ENCODE results near the gene REV3L. TPM values are rescaled to one million over a fixed set of nuclear protein-coding genes. Genes with fewer than 3 reads are reported as not detected.

REV3L gene
- polyA plus RNA-seq, 2 donors, result 5.2 to 6.0 TPM

- Histone ChIP-seq H3K4me3 (ENCODE audit: low read depth in 1 of 2, low read length in 2 of 2) (no peak overlapping the region), H3K4me1 (ENCODE audit: control insufficient read depth in 2 of 2, insufficient read depth in 2 of 2, low read length in 1 of 2) (no peaks in the 10 kb centered on the region), H3K36me3 (ENCODE audit: control insufficient read depth in 2 of 2, insufficient read depth in 2 of 2, low read length in 1 of 2) (no peaks in the 10 kb centered on the region), H3K27me3 (ENCODE audit: control insufficient read depth in 1 of 2, insufficient read depth in 2 of 2, low read length in 2 of 2) (no peaks in the 10 kb centered on the region), H3K27ac (ENCODE audit: low read depth in 2 of 2, low read length in 1 of 2) (peak overlapping the region in 1 of 2 donors; percentile 49), H3K9me3 (ENCODE audit: control insufficient read depth in 2 of 2, insufficient read depth in 1 of 2, low read depth in 1 of 2, low read length in 1 of 2) (no peaks in the 10 kb centered on the region)
- WGBS, 2 donors, result 86 to 87% methylated on average over 5 of the region's 5 CpGs
Observed at GRCh38 chr6:111418971-111419693, 63.9 kb downstream of the REV3L start.

GRCh38 chr6:111417946-111418345 lies 65.1 kb downstream of the REV3L start:
- Histone ChIP-seq H3K27me3 (ENCODE audit: control insufficient read depth in 1 of 2, insufficient read depth in 2 of 2, low read length in 2 of 2) (no peaks in the 10 kb centered on the region), H3K4me3 (ENCODE audit: low read depth in 1 of 2, low read length in 2 of 2) (no peak overlapping the region), H3K36me3 (ENCODE audit: control insufficient read depth in 2 of 2, insufficient read depth in 2 of 2, low read length in 1 of 2) (no peaks in the 10 kb centered on the region), H3K9me3 (ENCODE audit: control insufficient read depth in 2 of 2, insufficient read depth in 1 of 2, low read depth in 1 of 2, low read length in 1 of 2) (no peaks in the 10 kb centered on the region), H3K27ac (ENCODE audit: low read depth in 2 of 2, low read length in 1 of 2) (no peak overlapping the region), H3K4me1 (ENCODE audit: control insufficient read depth in 2 of 2, insufficient read depth in 2 of 2, low read length in 1 of 2) (no peaks in the 10 kb centered on the region)

GRCh38 chr6:111417181-111417585 lies 65.8 kb downstream of the REV3L start:
- 27 to 46% methylated on average over 2 of the region's 2 CpGs for WGBS, 2 donors
- H3K4me1 ChIP-seq (ENCODE audit: control insufficient read depth in 2 of 2, insufficient read depth in 2 of 2, low read length in 1 of 2), result no peaks in the 10 kb centered on the region
- peak overlapping the region in 1 of 2 donors; percentile 55 for H3K27ac ChIP-seq (ENCODE audit: low read depth in 2 of 2, low read length in 1 of 2)
- H3K27me3 ChIP-seq (ENCODE audit: control insufficient read depth in 1 of 2, insufficient read depth in 2 of 2, low read length in 2 of 2), result no peaks in the 10 kb centered on the region
- H3K9me3 ChIP-seq (ENCODE audit: control insufficient read depth in 2 of 2, insufficient read depth in 1 of 2, low read depth in 1 of 2, low read length in 1 of 2), result no peaks in the 10 kb centered on the region
- H3K4me3 ChIP-seq (ENCODE audit: low read depth in 1 of 2, low read length in 2 of 2), result no peak overlapping the region
- H3K36me3 ChIP-seq (ENCODE audit: control insufficient read depth in 2 of 2, insufficient read depth in 2 of 2, low read length in 1 of 2), result no peaks in the 10 kb centered on the region

DNA sequence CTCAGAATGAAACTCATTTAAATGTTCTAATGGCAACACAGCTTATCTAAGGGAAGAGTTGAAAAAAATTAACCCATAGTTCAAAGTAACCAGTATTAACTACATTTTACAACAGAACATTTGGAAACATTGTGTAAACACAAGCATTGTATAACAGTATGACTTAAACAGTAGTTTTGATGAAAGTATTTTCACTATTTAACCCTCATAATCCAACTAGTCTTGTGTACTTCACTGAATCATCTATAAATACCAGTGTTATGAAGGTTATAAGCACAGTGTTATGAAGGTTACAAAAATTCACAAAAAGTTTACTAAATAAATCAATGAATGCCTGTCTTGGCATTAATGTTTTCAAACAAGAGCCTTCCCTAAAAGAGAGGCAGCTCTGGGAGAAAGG lies 66.5 kb downstream of the REV3L start:
- Histone ChIP-seq H3K4me1 (ENCODE audit: control insufficient read depth in 2 of 2, insufficient read depth in 2 of 2, low read length in 1 of 2) (no peaks in the 10 kb centered on the region), H3K4me3 (ENCODE audit: low read depth in 1 of 2, low read length in 2 of 2) (no peak overlapping the region), H3K36me3 (ENCODE audit: control insufficient read depth in 2 of 2, insufficient read depth in 2 of 2, low read length in 1 of 2) (no peaks in the 10 kb centered on the region), H3K27me3 (ENCODE audit: control insufficient read depth in 1 of 2, insufficient read depth in 2 of 2, low read length in 2 of 2) (no peaks in the 10 kb centered on the region), H3K27ac (ENCODE audit: low read depth in 2 of 2, low read length in 1 of 2) (no peak overlapping the region), H3K9me3 (ENCODE audit: control insufficient read depth in 2 of 2, insufficient read depth in 1 of 2, low read depth in 1 of 2, low read length in 1 of 2) (no peaks in the 10 kb centered on the region)

DNA sequence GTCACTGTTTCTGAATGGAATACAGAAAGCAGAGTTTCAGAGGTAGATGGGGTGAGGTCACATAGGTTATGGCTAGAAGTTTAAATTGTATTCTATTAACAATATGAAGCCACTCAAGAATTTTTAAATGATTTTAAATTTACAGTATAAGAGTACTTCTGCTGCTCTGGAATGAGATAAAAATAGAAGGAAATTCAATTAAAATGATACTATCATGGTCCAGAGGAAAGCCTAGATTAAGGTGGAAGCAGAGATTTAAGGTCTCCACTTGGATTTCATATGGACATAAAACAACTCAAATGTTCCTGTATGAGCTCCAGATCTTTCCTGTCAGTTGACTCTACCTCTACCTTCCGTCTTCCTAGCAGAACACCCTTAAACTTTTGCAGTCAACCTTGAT lies 68.6 kb downstream of the REV3L start:
- Histone ChIP-seq H3K9me3 (ENCODE audit: control insufficient read depth in 2 of 2, insufficient read depth in 1 of 2, low read depth in 1 of 2, low read length in 1 of 2) (no peaks in the 10 kb centered on the region), H3K4me1 (ENCODE audit: control insufficient read depth in 2 of 2, insufficient read depth in 2 of 2, low read length in 1 of 2) (no peaks in the 10 kb centered on the region), H3K36me3 (ENCODE audit: control insufficient read depth in 2 of 2, insufficient read depth in 2 of 2, low read length in 1 of 2) (no peaks in the 10 kb centered on the region), H3K4me3 (ENCODE audit: low read depth in 1 of 2, low read length in 2 of 2) (no peak overlapping the region), H3K27me3 (ENCODE audit: control insufficient read depth in 1 of 2, insufficient read depth in 2 of 2, low read length in 2 of 2) (no peaks in the 10 kb centered on the region), H3K27ac (ENCODE audit: low read depth in 2 of 2, low read length in 1 of 2) (no peak overlapping the region)
- WGBS, 2 donors, result 88 to 92% methylated on average over 1 of the region's 1 CpG

DNA sequence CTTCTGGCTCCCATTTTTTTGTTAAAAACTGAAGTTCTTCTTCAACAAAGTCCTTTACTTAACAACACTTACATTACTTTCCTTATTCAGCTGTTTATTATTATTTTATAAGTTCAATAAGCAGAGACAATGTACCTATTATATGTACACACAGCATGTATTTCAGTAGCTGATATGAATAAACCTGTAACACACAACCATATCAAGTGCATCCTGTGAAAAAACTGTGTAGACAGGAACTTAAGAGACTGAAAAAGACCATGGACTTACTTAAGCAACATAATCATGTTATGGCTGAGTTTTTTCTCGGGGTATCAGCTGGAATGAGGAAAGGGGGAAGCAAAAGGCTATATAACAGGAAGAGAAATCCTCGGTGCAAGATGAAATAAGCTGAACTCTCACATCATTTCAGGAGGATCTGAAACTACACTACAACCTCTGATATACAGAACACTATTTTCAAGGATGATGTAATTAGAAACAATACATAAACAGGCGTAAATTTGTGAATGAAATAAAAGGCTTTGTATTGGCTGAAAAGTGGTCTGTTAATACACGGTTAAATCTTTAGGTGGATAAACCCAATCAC lies 70.9 kb downstream of the REV3L start:
- no peak overlapping the region for H3K27ac ChIP-seq (ENCODE audit: low read depth in 2 of 2, low read length in 1 of 2)
- no peak overlapping the region for H3K4me3 ChIP-seq (ENCODE audit: low read depth in 1 of 2, low read length in 2 of 2)
- 83 to 84% methylated on average over 4 of the region's 4 CpGs for WGBS, 2 donors
- H3K4me1 ChIP-seq (ENCODE audit: control insufficient read depth in 2 of 2, insufficient read depth in 2 of 2, low read length in 1 of 2), result no peaks in the 10 kb centered on the region
- no peaks in the 10 kb centered on the region for H3K27me3 ChIP-seq (ENCODE audit: control insufficient read depth in 1 of 2, insufficient read depth in 2 of 2, low read length in 2 of 2)
- H3K9me3 ChIP-seq (ENCODE audit: control insufficient read depth in 2 of 2, insufficient read depth in 1 of 2, low read depth in 1 of 2, low read length in 1 of 2), result no peaks in the 10 kb centered on the region
- H3K36me3 ChIP-seq (ENCODE audit: control insufficient read depth in 2 of 2, insufficient read depth in 2 of 2, low read length in 1 of 2), result no peaks in the 10 kb centered on the region

DNA sequence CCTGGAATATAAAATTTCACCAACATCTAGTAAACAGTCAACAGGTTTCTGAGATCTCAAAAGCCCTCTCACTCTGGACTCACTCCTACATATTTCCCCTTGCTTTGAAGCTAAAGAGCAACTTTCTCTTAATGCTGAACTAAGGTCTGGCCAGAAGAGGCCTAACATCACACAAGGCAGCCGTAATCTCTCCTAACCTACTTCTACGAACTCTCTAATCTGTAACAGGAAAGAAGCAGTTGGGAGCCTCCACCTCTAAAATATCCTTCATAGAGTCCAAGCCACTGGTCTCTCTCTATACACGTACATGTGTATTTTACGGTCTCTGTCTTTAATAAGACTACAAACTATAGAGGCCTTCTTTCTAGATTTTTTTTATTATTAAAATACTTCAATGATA lies 72.0 kb downstream of the REV3L start:
- Histone ChIP-seq H3K4me1 (ENCODE audit: control insufficient read depth in 2 of 2, insufficient read depth in 2 of 2, low read length in 1 of 2) (no peaks in the 10 kb centered on the region), H3K27me3 (ENCODE audit: control insufficient read depth in 1 of 2, insufficient read depth in 2 of 2, low read length in 2 of 2) (no peaks in the 10 kb centered on the region), H3K9me3 (ENCODE audit: control insufficient read depth in 2 of 2, insufficient read depth in 1 of 2, low read depth in 1 of 2, low read length in 1 of 2) (no peaks in the 10 kb centered on the region), H3K36me3 (ENCODE audit: control insufficient read depth in 2 of 2, insufficient read depth in 2 of 2, low read length in 1 of 2) (no peaks in the 10 kb centered on the region), H3K27ac (ENCODE audit: low read depth in 2 of 2, low read length in 1 of 2) (no peak overlapping the region), H3K4me3 (ENCODE audit: low read depth in 1 of 2, low read length in 2 of 2) (no peak overlapping the region)
- 90 to 93% methylated on average over 4 of the region's 4 CpGs for WGBS, 2 donors

DNA sequence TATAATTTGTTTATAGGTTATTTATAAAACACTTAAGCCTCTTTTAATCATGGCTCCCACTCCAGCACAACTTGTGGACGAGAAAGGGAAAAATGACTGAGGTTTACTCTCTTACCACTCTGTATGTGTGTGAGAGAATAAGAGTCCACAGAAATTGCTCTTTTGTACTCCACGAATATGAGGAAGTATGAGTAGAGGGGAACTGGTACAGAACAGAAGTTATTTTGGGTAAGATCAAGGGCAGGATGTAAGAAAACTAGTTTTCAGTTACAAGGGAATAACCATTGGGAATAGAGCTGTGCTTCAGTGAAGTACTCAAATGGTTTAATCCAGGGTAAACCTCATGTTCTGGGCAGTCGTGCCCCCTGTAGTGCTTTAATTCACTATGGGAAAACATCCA lies 72.6 kb downstream of the REV3L start:
- Histone ChIP-seq H3K27ac (ENCODE audit: low read depth in 2 of 2, low read length in 1 of 2) (no peak overlapping the region), H3K9me3 (ENCODE audit: control insufficient read depth in 2 of 2, insufficient read depth in 1 of 2, low read depth in 1 of 2, low read length in 1 of 2) (no peaks in the 10 kb centered on the region), H3K4me3 (ENCODE audit: low read depth in 1 of 2, low read length in 2 of 2) (no peak overlapping the region), H3K36me3 (ENCODE audit: control insufficient read depth in 2 of 2, insufficient read depth in 2 of 2, low read length in 1 of 2) (no peaks in the 10 kb centered on the region), H3K27me3 (ENCODE audit: control insufficient read depth in 1 of 2, insufficient read depth in 2 of 2, low read length in 2 of 2) (no peaks in the 10 kb centered on the region), H3K4me1 (ENCODE audit: control insufficient read depth in 2 of 2, insufficient read depth in 2 of 2, low read length in 1 of 2) (no peaks in the 10 kb centered on the region)
- 67 to 76% methylated on average over 3 of the region's 3 CpGs for WGBS, 2 donors

- H3K36me3 ChIP-seq (ENCODE audit: control insufficient read depth in 2 of 2, insufficient read depth in 2 of 2, low read length in 1 of 2), result peaks cover 0 to 3% of the 10 kb centered on the region in 2 donors
- no peaks in the 10 kb centered on the region for H3K9me3 ChIP-seq (ENCODE audit: control insufficient read depth in 2 of 2, insufficient read depth in 1 of 2, low read depth in 1 of 2, low read length in 1 of 2)
- no peak overlapping the region for H3K4me3 ChIP-seq (ENCODE audit: low read depth in 1 of 2, low read length in 2 of 2)
- no peak overlapping the region for H3K27ac ChIP-seq (ENCODE audit: low read depth in 2 of 2, low read length in 1 of 2)
- 92 to 95% methylated on average over 1 of the region's 1 CpG for WGBS, 2 donors
- H3K4me1 ChIP-seq (ENCODE audit: control insufficient read depth in 2 of 2, insufficient read depth in 2 of 2, low read length in 1 of 2), result no peaks in the 10 kb centered on the region
- H3K27me3 ChIP-seq (ENCODE audit: control insufficient read depth in 1 of 2, insufficient read depth in 2 of 2, low read length in 2 of 2), result no peaks in the 10 kb centered on the region
Observed at GRCh38 chr6:111409430-111409829, 73.6 kb downstream of the REV3L start.

GRCh38 chr6:111407686-111408085 lies 75.3 kb downstream of the REV3L start:
- Histone ChIP-seq H3K4me3 (ENCODE audit: low read depth in 1 of 2, low read length in 2 of 2) (no peak overlapping the region), H3K36me3 (ENCODE audit: control insufficient read depth in 2 of 2, insufficient read depth in 2 of 2, low read length in 1 of 2) (peaks cover 3 to 7% of the 10 kb centered on the region in 2 donors), H3K27me3 (ENCODE audit: control insufficient read depth in 1 of 2, insufficient read depth in 2 of 2, low read length in 2 of 2) (no peaks in the 10 kb centered on the region), H3K27ac (ENCODE audit: low read depth in 2 of 2, low read length in 1 of 2) (no peak overlapping the region), H3K4me1 (ENCODE audit: control insufficient read depth in 2 of 2, insufficient read depth in 2 of 2, low read length in 1 of 2) (no peaks in the 10 kb centered on the region), H3K9me3 (ENCODE audit: control insufficient read depth in 2 of 2, insufficient read depth in 1 of 2, low read depth in 1 of 2, low read length in 1 of 2) (no peaks in the 10 kb centered on the region)
- WGBS, 2 donors, result 73 to 84% methylated on average over 4 of the region's 4 CpGs

Measured in esophagus (tissue), 2 donors.